ENCODE results near the gene RIMBP2.
"Not testable (repeated sequence)": the region's sequence is repeated elsewhere in the genome, so short reads cannot be mapped to it uniquely, and the experiment has no call there.

Gene RIMBP2

GRCh38 chr12:130649101-130650045 is 66.7 kb downstream of the RIMBP2 start:
- DNase-seq, result no peak
- in situ Hi-C loops (cut with HindIII; ENCODE audit: low pct_ligation_motif_present, low pct_unique_long_range_greater_than_20kb, low sequenced_read_pairs), result no loop called here

- no peak for DNase-seq
- in situ Hi-C loops (cut with HindIII; ENCODE audit: low pct_ligation_motif_present, low pct_unique_long_range_greater_than_20kb, low sequenced_read_pairs), result no loop called here
Measured at GRCh38 chr12:130647814-130648213, 68.3 kb downstream of the RIMBP2 start.

- no peak for DNase-seq
- in situ Hi-C loops (cut with HindIII; ENCODE audit: low pct_ligation_motif_present, low pct_unique_long_range_greater_than_20kb, low sequenced_read_pairs), result no loop called here
Measured at GRCh38 chr12:130646716-130647370, 69.3 kb downstream of the RIMBP2 start.

- in situ Hi-C loops (cut with HindIII; ENCODE audit: low pct_ligation_motif_present, low pct_unique_long_range_greater_than_20kb, low sequenced_read_pairs); DNase-seq: not testable (repeated sequence)
Measured at GRCh38 chr12:130646191-130646590, 69.9 kb downstream of the RIMBP2 start.

- in situ Hi-C loops (cut with HindIII; ENCODE audit: low pct_ligation_motif_present, low pct_unique_long_range_greater_than_20kb, low sequenced_read_pairs), result no loop called here
- no peak for DNase-seq
Measured at GRCh38 chr12:130645751-130646150, 70.3 kb downstream of the RIMBP2 start.

- in situ Hi-C loops (cut with HindIII; ENCODE audit: low pct_ligation_motif_present, low pct_unique_long_range_greater_than_20kb, low sequenced_read_pairs), result no loop called here
- no peak for DNase-seq
Measured at GRCh38 chr12:130644566-130644965, 71.5 kb downstream of the RIMBP2 start.

- in situ Hi-C loops (cut with HindIII; ENCODE audit: low pct_ligation_motif_present, low pct_unique_long_range_greater_than_20kb, low sequenced_read_pairs), result no loop called here
- DNase-seq, result no peak
Measured at GRCh38 chr12:130644146-130644545, 72.0 kb downstream of the RIMBP2 start.

- in situ Hi-C loops (cut with HindIII; ENCODE audit: low pct_ligation_motif_present, low pct_unique_long_range_greater_than_20kb, low sequenced_read_pairs), result no loop called here
- no peak for DNase-seq
Measured at GRCh38 chr12:130642856-130643255, 73.2 kb downstream of the RIMBP2 start.

GRCh38 chr12:130641533-130642184 is 74.4 kb downstream of the RIMBP2 start:
- DNase-seq, result no peak
- in situ Hi-C loops (cut with HindIII; ENCODE audit: low pct_ligation_motif_present, low pct_unique_long_range_greater_than_20kb, low sequenced_read_pairs), result no loop called here

GRCh38 chr12:130640901-130641300 is 75.2 kb downstream of the RIMBP2 start:
- DNase-seq, result no peak
- in situ Hi-C loops (cut with HindIII; ENCODE audit: low pct_ligation_motif_present, low pct_unique_long_range_greater_than_20kb, low sequenced_read_pairs), result no loop called here

- in situ Hi-C loops (cut with HindIII; ENCODE audit: low pct_ligation_motif_present, low pct_unique_long_range_greater_than_20kb, low sequenced_read_pairs), result no loop called here
- no peak for DNase-seq
Measured at GRCh38 chr12:130640496-130640895, 75.6 kb downstream of the RIMBP2 start.

- no peak for DNase-seq
Measured at GRCh38 chr12:130639476-130640424, 76.3 kb downstream of the RIMBP2 start.

GRCh38 chr12:130636370-130636769 is 79.7 kb downstream of the RIMBP2 start:
- in situ Hi-C loops (cut with HindIII; ENCODE audit: low pct_ligation_motif_present, low pct_unique_long_range_greater_than_20kb, low sequenced_read_pairs), result no loop called here

More at GRCh38 chr12:130639476-130640424, 76.3 kb downstream of the RIMBP2 start:
- in situ Hi-C loops (cut with HindIII; ENCODE audit: low pct_ligation_motif_present, low pct_unique_long_range_greater_than_20kb, low sequenced_read_pairs), result no loop called here

GRCh38 chr12:130634866-130635265 is 81.2 kb downstream of the RIMBP2 start:
- no peak for DNase-seq
- in situ Hi-C loops (cut with HindIII; ENCODE audit: low pct_ligation_motif_present, low pct_unique_long_range_greater_than_20kb, low sequenced_read_pairs), result no loop called here

More at GRCh38 chr12:130636370-130636769, 79.7 kb downstream of the RIMBP2 start:
- no peak for DNase-seq

GRCh38 chr12:130633771-130634170 is 82.3 kb downstream of the RIMBP2 start:
- DNase-seq, result no peak
- in situ Hi-C loops (cut with HindIII; ENCODE audit: low pct_ligation_motif_present, low pct_unique_long_range_greater_than_20kb, low sequenced_read_pairs), result no loop called here

- in situ Hi-C loops (cut with HindIII; ENCODE audit: low pct_ligation_motif_present, low pct_unique_long_range_greater_than_20kb, low sequenced_read_pairs), result no loop called here
- DNase-seq, result no peak
Measured at GRCh38 chr12:130632642-130633041, 83.5 kb downstream of the RIMBP2 start.

- in situ Hi-C loops (cut with HindIII; ENCODE audit: low pct_ligation_motif_present, low pct_unique_long_range_greater_than_20kb, low sequenced_read_pairs), result no loop called here
Measured at GRCh38 chr12:130628304-130628703, 87.8 kb downstream of the RIMBP2 start.

GRCh38 chr12:130627175-130627574 is 88.9 kb downstream of the RIMBP2 start:
- in situ Hi-C loops (cut with HindIII; ENCODE audit: low pct_ligation_motif_present, low pct_unique_long_range_greater_than_20kb, low sequenced_read_pairs), result no loop called here
- DNase-seq, result no peak

More at GRCh38 chr12:130628304-130628703, 87.8 kb downstream of the RIMBP2 start:
- DNase-seq, result no peak
